ENCODE results near the gene COA7. TPM values are rescaled to one million over a fixed set of nuclear protein-coding genes. Genes with fewer than 3 reads are reported as not detected.
A peak's percentile ranks its signal among the peaks of the same experiment; 100 is the strongest.

COA7 gene
- total and polyA plus RNA-seq, 2 donors = 4.0 to 4.7 TPM

DNA sequence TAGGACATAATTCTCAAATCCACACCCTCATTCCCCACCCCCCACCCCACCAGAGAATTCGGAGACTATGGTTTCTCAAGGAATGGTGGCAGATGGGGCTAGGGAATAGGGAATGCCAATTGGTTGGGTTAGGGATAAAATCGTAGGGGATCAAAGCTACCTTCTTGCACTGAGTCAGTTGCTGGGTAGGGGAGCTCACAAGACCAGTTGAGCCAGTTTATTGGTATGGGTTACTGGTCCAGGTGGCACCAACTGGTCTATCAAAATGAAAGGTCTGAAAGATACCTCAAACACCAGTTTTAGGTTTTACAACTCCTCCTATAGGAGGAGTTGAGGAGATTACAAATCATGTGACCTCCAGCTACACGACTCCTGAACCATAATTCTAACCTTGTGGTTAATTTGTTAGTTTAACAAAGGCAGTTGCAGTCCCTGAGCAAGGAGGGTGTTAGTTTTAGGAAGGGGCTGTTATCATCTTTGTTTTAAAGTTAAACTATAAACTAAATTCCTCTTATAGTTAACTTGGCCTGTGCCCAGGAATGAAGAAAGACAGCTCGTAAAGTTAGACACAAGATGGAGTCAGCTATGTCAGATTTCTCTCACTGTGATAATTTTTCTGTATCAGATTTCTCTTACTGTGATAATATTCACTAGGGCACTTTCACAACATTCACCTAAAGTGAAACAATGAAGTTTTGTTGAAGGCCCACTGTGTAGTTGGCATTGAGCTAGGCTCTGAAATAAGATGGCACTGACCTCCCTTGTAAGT lies 62.6 kb downstream of the COA7 start:
- Histone ChIP-seq H3K4me3 (ENCODE audit: low read length in 2 of 2) (no peak overlapping the region), H3K27ac (ENCODE audit: low read depth in 1 of 2, low read length in 1 of 2) (peak overlapping the region in 1 of 2 donors; percentile 62), H3K9me3 (ENCODE audit: control insufficient read depth in 2 of 2, insufficient read depth in 1 of 2, low read length in 1 of 2) (no peaks in the 10 kb centered on the region), H3K27me3 (ENCODE audit: control insufficient read depth in 2 of 2, insufficient read depth in 1 of 2, low read length in 1 of 2) (peaks cover 2 to 30% of the 10 kb centered on the region in 2 donors), H3K4me1 (ENCODE audit: control insufficient read depth in 2 of 2, insufficient read depth in 2 of 2, low read length in 2 of 2) (peaks cover 16 to 28% of the 10 kb centered on the region in 2 donors), H3K36me3 (ENCODE audit: control insufficient read depth in 2 of 2, insufficient read depth in 2 of 2, low read length in 1 of 2) (no peaks in the 10 kb centered on the region)
- WGBS = 79% methylated on average over 4 of the region's 4 CpGs
- no peak for DNase-seq (ENCODE audit: low read depth in 6 of 9, low spot score in 9 of 9)

Other genes starting within 250 kb of the COA7 start
- 40.2 TPM for gene TUT4, start 145.3 kb downstream of the COA7 start, total RNA-seq
- 91.7 TPM for gene TUT4, start 145.3 kb downstream of the COA7 start, polyA plus RNA-seq
- gene GPX7, start 96.0 kb downstream of the COA7 start, total RNA-seq = 30.9 TPM
- 22.2 TPM for gene GPX7, start 96.0 kb downstream of the COA7 start, polyA plus RNA-seq
- 0.61 TPM for gene SHISAL2A, start 65.2 kb downstream of the COA7 start, total RNA-seq
- 2.6 TPM for gene SHISAL2A, start 65.2 kb downstream of the COA7 start, polyA plus RNA-seq
- gene ZYG11B, start 28.1 kb upstream of the COA7 start, total RNA-seq = 10.8 TPM
- 9.0 TPM for gene ZYG11B, start 28.1 kb upstream of the COA7 start, polyA plus RNA-seq
- gene ZYG11A, start 144.4 kb upstream of the COA7 start, total RNA-seq = 0.90 TPM
- gene ZYG11A, start 144.4 kb upstream of the COA7 start, polyA plus RNA-seq = 0.91 TPM
- 31.6 TPM for gene ECHDC2, start 223.4 kb upstream of the COA7 start, total RNA-seq
- 114 TPM for gene ECHDC2, start 223.4 kb upstream of the COA7 start, polyA plus RNA-seq
- 141 TPM for gene SCP2, start 228.9 kb upstream of the COA7 start, total RNA-seq
- 179 TPM for gene SCP2, start 228.9 kb upstream of the COA7 start, polyA plus RNA-seq